T47D (cell line): ENCODE results near the gene EGFR.
A peak's percentile ranks its signal among the peaks of the same experiment; 100 is the strongest.

Experiments
- DNase-seq, 2 experiments: peaks; one replicate each; pipeline versions ENCODE4 v3.0.0 to v3.0.0-alpha.2; 2011 to 2012; ENCODE audit warnings: low read depth in 1 of 2, low spot score in 1 of 2
- JUND ChIP-seq: IDR thresholded peaks from 2 replicates; pipeline ENCODE4 v1.6.1; 2012; ENCODE audit warnings: low read depth
- in situ Hi-C: cut with HindIII; loops from 2 replicates; pipeline ENCODE4 v1.10.0; 2016; ENCODE audit warnings: low sequenced_read_pairs, low pct_unique_long_range_greater_than_20kb

The EGFR gene

GRCh38 chr7:54991341-54991740 lies 27.5 kb upstream of the EGFR start:
- no peak for TF ChIP-seq JUND
- in situ Hi-C loops = no loop called here
- no peak for DNase-seq

GRCh38 chr7:54992871-54993475 lies 25.8 kb upstream of the EGFR start:
- TF ChIP-seq JUND = no peak
- no peak for DNase-seq
- in situ Hi-C loops = no loop called here

GRCh38 chr7:54995166-54995565 lies 23.7 kb upstream of the EGFR start:
- TF ChIP-seq JUND = no peak
- no peak for DNase-seq
- in situ Hi-C loops = no loop called here

- peak in 1 of 2 experiments; percentile 66 for DNase-seq
- peak; percentile 59; the same call in 1 of the 2 replicates for TF ChIP-seq JUND
- in situ Hi-C loops = no loop called here
Observed at GRCh38 chr7:54995610-54996363, 23.0 kb upstream of the EGFR start.

GRCh38 chr7:54996391-54996790 lies 22.4 kb upstream of the EGFR start:
- no peak for DNase-seq
- in situ Hi-C loops = no loop called here
- no peak for TF ChIP-seq JUND

GRCh38 chr7:55004579-55004978 lies 14.2 kb upstream of the EGFR start:
- DNase-seq = no peak
- in situ Hi-C loops = no loop called here
- no peak for TF ChIP-seq JUND

- in situ Hi-C loops = no loop called here
- DNase-seq = no peak
- no peak for TF ChIP-seq JUND
Observed at GRCh38 chr7:55005241-55005851, 13.5 kb upstream of the EGFR start.

GRCh38 chr7:55006499-55006898 lies 12.3 kb upstream of the EGFR start:
- TF ChIP-seq JUND = no peak
- no peak for DNase-seq
- in situ Hi-C loops = no loop called here

GRCh38 chr7:55013851-55014250 lies 5.0 kb upstream of the EGFR start:
- in situ Hi-C loops = no loop called here
- TF ChIP-seq JUND = no peak
- DNase-seq = no peak

- in situ Hi-C loops = no loop called here
- DNase-seq = no peak
- no peak for TF ChIP-seq JUND
Observed at GRCh38 chr7:55016061-55016745, 2.6 kb upstream of the EGFR start.

GRCh38 chr7:55016746-55017090 lies 2.1 kb upstream of the EGFR start:
- DNase-seq = no peak
- in situ Hi-C loops = no loop called here
- TF ChIP-seq JUND = no peak

- TF ChIP-seq JUND = no peak
- no peak for DNase-seq
- in situ Hi-C loops = no loop called here
Observed at GRCh38 chr7:55017841-55018240, 976 bp upstream of the EGFR start.

- DNase-seq = peak; percentile 44 to 73
- in situ Hi-C loops = no loop called here
- TF ChIP-seq JUND = no peak
Observed at GRCh38 chr7:55019191-55019690, 424 bp downstream of the EGFR start.
